Measurements from ENCODE around the gene MGA. TPM values are rescaled to one million over a fixed set of nuclear protein-coding genes. Genes with fewer than 3 reads are reported as not detected.

The MGA gene
- total and polyA plus RNA-seq, 2 experiments from 2014 or later, result 42.6 to 58.9 TPM

- H3K27me3 ChIP-seq (ENCODE audit: insufficient read depth), result no peaks in the 10 kb centered on the region
- no peak overlapping the region for H3K27ac ChIP-seq (ENCODE audit: low read depth)
- no peak for TF ChIP-seq ETS1 (IDR thresholded peaks at IDR 0.05)
- TF ChIP-seq, protein P1, sequence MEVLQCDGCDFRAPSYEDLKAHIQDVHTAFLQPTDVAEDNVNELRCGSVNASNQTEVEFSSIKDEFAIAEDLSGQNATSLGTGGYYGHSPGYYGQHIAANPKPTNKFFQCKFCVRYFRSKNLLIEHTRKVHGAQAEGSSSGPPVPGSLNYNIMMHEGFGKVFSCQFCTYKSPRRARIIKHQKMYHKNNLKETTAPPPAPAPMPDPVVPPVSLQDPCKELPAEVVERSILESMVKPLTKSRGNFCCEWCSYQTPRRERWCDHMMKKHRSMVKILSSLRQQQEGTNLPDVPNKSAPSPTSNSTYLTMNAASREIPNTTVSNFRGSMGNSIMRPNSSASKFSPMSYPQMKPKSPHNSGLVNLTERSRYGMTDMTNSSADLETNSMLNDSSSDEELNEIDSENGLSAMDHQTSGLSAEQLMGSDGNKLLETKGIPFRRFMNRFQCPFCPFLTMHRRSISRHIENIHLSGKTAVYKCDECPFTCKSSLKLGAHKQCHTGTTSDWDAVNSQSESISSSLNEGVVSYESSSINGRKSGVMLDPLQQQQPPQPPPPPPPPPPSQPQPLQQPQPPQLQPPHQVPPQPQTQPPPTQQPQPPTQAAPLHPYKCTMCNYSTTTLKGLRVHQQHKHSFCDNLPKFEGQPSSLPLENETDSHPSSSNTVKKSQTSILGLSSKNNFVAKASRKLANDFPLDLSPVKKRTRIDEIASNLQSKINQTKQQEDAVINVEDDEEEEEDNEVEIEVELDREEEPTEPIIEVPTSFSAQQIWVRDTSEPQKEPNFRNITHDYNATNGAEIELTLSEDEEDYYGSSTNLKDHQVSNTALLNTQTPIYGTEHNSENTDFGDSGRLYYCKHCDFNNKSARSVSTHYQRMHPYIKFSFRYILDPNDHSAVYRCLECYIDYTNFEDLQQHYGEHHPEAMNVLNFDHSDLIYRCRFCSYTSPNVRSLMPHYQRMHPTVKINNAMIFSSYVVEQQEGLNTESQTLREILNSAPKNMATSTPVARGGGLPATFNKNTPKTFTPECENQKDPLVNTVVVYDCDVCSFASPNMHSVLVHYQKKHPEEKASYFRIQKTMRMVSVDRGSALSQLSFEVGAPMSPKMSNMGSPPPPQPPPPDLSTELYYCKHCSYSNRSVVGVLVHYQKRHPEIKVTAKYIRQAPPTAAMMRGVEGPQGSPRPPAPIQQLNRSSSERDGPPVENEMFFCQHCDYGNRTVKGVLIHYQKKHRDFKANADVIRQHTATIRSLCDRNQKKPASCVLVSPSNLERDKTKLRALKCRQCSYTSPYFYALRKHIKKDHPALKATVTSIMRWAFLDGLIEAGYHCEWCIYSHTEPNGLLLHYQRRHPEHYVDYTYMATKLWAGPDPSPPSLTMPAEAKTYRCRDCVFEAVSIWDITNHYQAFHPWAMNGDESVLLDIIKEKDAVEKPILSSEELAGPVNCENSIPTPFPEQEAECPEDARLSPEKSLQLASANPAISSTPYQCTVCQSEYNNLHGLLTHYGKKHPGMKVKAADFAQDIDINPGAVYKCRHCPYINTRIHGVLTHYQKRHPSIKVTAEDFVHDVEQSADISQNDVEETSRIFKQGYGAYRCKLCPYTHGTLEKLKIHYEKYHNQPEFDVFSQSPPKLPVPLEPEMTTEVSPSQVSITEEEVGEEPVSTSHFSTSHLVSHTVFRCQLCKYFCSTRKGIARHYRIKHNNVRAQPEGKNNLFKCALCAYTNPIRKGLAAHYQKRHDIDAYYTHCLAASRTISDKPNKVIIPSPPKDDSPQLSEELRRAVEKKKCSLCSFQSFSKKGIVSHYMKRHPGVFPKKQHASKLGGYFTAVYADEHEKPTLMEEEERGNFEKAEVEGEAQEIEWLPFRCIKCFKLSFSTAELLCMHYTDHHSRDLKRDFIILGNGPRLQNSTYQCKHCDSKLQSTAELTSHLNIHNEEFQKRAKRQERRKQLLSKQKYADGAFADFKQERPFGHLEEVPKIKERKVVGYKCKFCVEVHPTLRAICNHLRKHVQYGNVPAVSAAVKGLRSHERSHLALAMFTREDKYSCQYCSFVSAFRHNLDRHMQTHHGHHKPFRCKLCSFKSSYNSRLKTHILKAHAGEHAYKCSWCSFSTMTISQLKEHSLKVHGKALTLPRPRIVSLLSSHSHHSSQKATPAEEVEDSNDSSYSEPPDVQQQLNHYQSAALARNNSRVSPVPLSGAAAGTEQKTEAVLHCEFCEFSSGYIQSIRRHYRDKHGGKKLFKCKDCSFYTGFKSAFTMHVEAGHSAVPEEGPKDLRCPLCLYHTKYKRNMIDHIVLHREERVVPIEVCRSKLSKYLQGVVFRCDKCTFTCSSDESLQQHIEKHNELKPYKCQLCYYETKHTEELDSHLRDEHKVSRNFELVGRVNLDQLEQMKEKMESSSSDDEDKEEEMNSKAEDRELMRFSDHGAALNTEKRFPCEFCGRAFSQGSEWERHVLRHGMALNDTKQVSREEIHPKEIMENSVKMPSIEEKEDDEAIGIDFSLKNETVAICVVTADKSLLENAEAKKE (CRISPR knock-in tag; IDR thresholded peaks at IDR 0.05), result no peak
- ATAC-seq (no peak), DNase-seq (ENCODE audit: low spot score) (no peak)
- Mint-ChIP-seq H3K27me3 (ENCODE audit: insufficient read depth, low read depth, poor library complexity) (peaks cover 8% of the 10 kb centered on the region), H3K36me3 (ENCODE audit: low read depth) (no peaks in the 10 kb centered on the region; the same call in 2 of the 3 replicates), H3K27ac (no peak overlapping the region; the same call in 1 of the 2 replicates), H3K4me3 (no peak overlapping the region; the same call in 2 of the 3 replicates), H3K9me3 (no peaks in the 10 kb centered on the region), H3K4me1 (peaks cover 36% of the 10 kb centered on the region)
- no peaks in the 10 kb centered on the region for H3K36me3 ChIP-seq (ENCODE audit: insufficient read depth)
- H2AFZ ChIP-seq, result no peak overlapping the region
- H3K9me2 ChIP-seq (ENCODE audit: insufficient read depth), result no peaks in the 10 kb centered on the region
- H3K79me2 ChIP-seq (replicated peaks; ENCODE audit: insufficient read depth), result no peaks in the 10 kb centered on the region; the same call in 1 of the 2 replicates
- no peaks in the 10 kb centered on the region; the same call in 1 of the 2 replicates for H4K20me1 ChIP-seq (replicated peaks; ENCODE audit: insufficient read depth)
- peaks cover 35% of the 10 kb centered on the region for H3K4me1 ChIP-seq (ENCODE audit: insufficient read depth)
- H3K4me2 ChIP-seq, result peak overlapping the region; percentile 24; the same call in 1 of the 2 replicates
- no peak overlapping the region for H3K4me3 ChIP-seq
- H3F3A ChIP-seq (replicated peaks; ENCODE audit: low read depth), result no peaks in the 10 kb centered on the region; the same call in 1 of the 2 replicates
Measured at GRCh38 chr15:41791547-41791937, 131.3 kb downstream of the MGA start.

DNA sequence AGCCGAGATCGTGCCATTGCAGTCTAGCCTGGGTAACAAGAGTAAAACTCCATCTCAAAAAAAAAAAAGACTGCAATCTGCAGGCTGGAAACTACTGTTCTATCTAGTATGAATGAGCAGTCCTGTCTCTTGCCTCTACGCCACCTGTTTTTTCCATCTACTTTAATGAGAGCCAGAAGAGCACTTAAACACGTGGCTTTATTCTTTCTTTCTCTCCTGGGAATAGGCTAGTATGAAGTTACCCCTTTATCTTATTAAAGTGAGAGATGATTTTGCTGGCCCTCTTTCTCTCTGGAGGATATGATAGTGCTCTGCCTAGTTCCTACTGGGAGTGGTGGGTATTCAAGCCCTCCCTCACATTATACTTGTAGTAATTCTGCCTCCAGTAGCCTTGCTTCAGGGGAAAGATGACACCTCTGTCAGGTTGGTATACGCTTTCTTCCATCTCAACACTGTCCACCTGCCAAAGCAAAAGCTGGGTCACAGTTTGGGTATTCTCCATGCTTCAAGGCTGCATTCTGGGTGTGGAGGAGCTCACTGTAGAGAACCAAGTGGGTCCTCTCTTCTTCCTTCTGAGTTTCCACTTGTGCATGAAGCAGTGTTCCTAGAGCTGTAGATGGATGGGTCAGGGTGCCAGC is 131.9 kb downstream of the MGA start:
- H3K4me3 ChIP-seq, result no peak overlapping the region
- H2AFZ ChIP-seq, result no peak overlapping the region
- ATAC-seq (no peak), DNase-seq (ENCODE audit: low spot score) (no peak)
- no peak overlapping the region for H3K27ac Mint-ChIP-seq
- H3K27me3 ChIP-seq (ENCODE audit: insufficient read depth), result no peaks in the 10 kb centered on the region
- H3K36me3 Mint-ChIP-seq (ENCODE audit: low read depth), result no peaks in the 10 kb centered on the region; the same call in 2 of the 3 replicates
- H3K4me2 ChIP-seq, result no peak overlapping the region
- H3K79me2 ChIP-seq (replicated peaks; ENCODE audit: insufficient read depth), result no peaks in the 10 kb centered on the region; the same call in 1 of the 2 replicates
- H4K20me1 ChIP-seq (replicated peaks; ENCODE audit: insufficient read depth), result no peaks in the 10 kb centered on the region; the same call in 1 of the 2 replicates
- no peaks in the 10 kb centered on the region; the same call in 1 of the 2 replicates for H3F3A ChIP-seq (replicated peaks; ENCODE audit: low read depth)
- no peak overlapping the region for H3K27ac ChIP-seq (ENCODE audit: low read depth)
- H3K36me3 ChIP-seq (ENCODE audit: insufficient read depth), result no peaks in the 10 kb centered on the region
- H3K9me3 Mint-ChIP-seq, result no peaks in the 10 kb centered on the region
- peaks cover 35% of the 10 kb centered on the region for H3K4me1 ChIP-seq (ENCODE audit: insufficient read depth)
- H3K9me2 ChIP-seq (ENCODE audit: insufficient read depth), result no peaks in the 10 kb centered on the region
- no peak overlapping the region for H3K4me3 Mint-ChIP-seq
- H3K27me3 Mint-ChIP-seq (ENCODE audit: insufficient read depth, low read depth, poor library complexity), result peaks cover 8% of the 10 kb centered on the region
- peaks cover 36% of the 10 kb centered on the region for H3K4me1 Mint-ChIP-seq
- TF ChIP-seq CTCF (conservative IDR thresholded peaks at IDR 0.05; ENCODE audit: low read depth in 2 of 2) (no peak), JUNB (IDR thresholded peaks at IDR 0.05; ENCODE audit: unreplicated experiment) (no peak), CREB1 (CRISPR knock-in tag; IDR thresholded peaks at IDR 0.05; ENCODE audit: low read depth) (no peak), ZNF114 (CRISPR knock-in tag; IDR thresholded peaks at IDR 0.05) (no peak)
